Measurements from ENCODE around the gene RFX8. TPM values are rescaled to one million over a fixed set of nuclear protein-coding genes. Genes with fewer than 3 reads are reported as not detected.

RFX8 gene
- polyA plus RNA-seq, 2 of the 4 experiments (the other 2 are of a cell fraction) = not detected

GRCh38 chr2:101517758-101518271, 42.9 kb upstream of the RFX8 start (continued):
- TF ChIP-seq ESRRA (IDR thresholded peaks at IDR 0.05; ENCODE audit: borderline replicate concordance, low read length) (no peak), KDM5A (IDR thresholded peaks at IDR 0.05) (no peak), ATOH8 (CRISPR knock-in tag; IDR thresholded peaks at IDR 0.05; ENCODE audit: low read depth) (no peak), USF2 (IDR thresholded peaks at IDR 0.05) (no peak), JUNB (IDR thresholded peaks at IDR 0.05) (peak; percentile 60), ZC3H11A (IDR thresholded peaks at IDR 0.05) (no peak)

- H3K27ac ChIP-seq = peak overlapping the region; percentile 89 to 93
- peak overlapping the region; percentile 76 for H3K4me2 ChIP-seq
- H3K4me1 ChIP-seq = peaks cover 38% of the 10 kb centered on the region
- DNase-seq (ENCODE audit: low read depth in 1 of 2, low spot score in 1 of 2) (peak; percentile 41 to 93), FAIRE-seq (no peak), ATAC-seq (peak; percentile 94 to 95)
- no peak overlapping the region for H3K4me3 ChIP-seq
- peaks cover 14% of the 10 kb centered on the region for H3K9me3 ChIP-seq
- ChIA-PET CTCF (interaction anchor here (0.9 to 2.4 kb wide), 8 partner anchors 98 to 314 kb away, joined by 3 to 9 read pairs (median 3); partner anchors contain the start of gene CREG2), POLR2A (interaction anchor here (0.6 to 0.9 kb wide), 2 partner anchors 52 kb away, joined by 3 to 4 read pairs; no protein-coding TSS in a partner anchor)
- 15% methylated on average over 8 of the region's 8 CpGs for WGBS (ENCODE audit: missing lambda C conversion rate)
- TF ChIP-seq ELK1 (IDR thresholded peaks at IDR 0.05; ENCODE audit: low read depth, low read length) (no peak), RFX5 (IDR thresholded peaks at IDR 0.05) (no peak), GATA3 (IDR thresholded peaks at IDR 0.05; ENCODE audit: borderline replicate concordance) (peak; percentile 49; the same call in 1 of the 2 replicates), POLR2A (IDR thresholded peaks at IDR 0.05; ENCODE audit: low read length) (no peak), RCOR1 (IDR thresholded peaks at IDR 0.05; ENCODE audit: low read depth, low read length) (no peak), MAFK (IDR thresholded peaks at IDR 0.05; ENCODE audit: partially characterized antibody) (peak; percentile 91), ZSCAN20 (CRISPR knock-in tag; IDR thresholded peaks at IDR 0.05) (no peak), HDAC2 (IDR thresholded peaks at IDR 0.05) (no peak), NPAS2 (CRISPR knock-in tag; IDR thresholded peaks at IDR 0.05; ENCODE audit: borderline replicate concordance) (no peak), CBX8 (IDR thresholded peaks at IDR 0.05) (no peak), KDM1A (IDR thresholded peaks at IDR 0.05; ENCODE audit: low read depth) (0 out of 2 replicates have a peak, but pooled peaks have one; percentile 28), HEYL (CRISPR knock-in tag; IDR thresholded peaks at IDR 0.05) (no peak), RNF2 (IDR thresholded peaks at IDR 0.05; ENCODE audit: borderline replicate concordance, low read depth) (no peak), CBX2 (IDR thresholded peaks at IDR 0.05; ENCODE audit: borderline replicate concordance, low read depth) (no peak), TP53 (CRISPR knock-in tag; IDR thresholded peaks at IDR 0.05) (no peak), MAX (IDR thresholded peaks at IDR 0.05) (no peak; the same call in none of the 2 replicates), SMC3 (IDR thresholded peaks at IDR 0.05) (0 out of 3 replicates have a peak, but pooled peaks have one; percentile 23), NR3C1 (IDR thresholded peaks at IDR 0.05) (no peak), MYC (IDR thresholded peaks at IDR 0.05; ENCODE audit: borderline replicate concordance, low read length) (no peak), JUNB (IDR thresholded peaks at IDR 0.05) (no peak; the same call in 1 of the 2 replicates), MAZ (IDR thresholded peaks at IDR 0.05; ENCODE audit: borderline replicate concordance, low read depth, low read length) (no peak), PHF8 (IDR thresholded peaks at IDR 0.05; ENCODE audit: borderline replicate concordance, low read depth) (no peak), KDM5A (IDR thresholded peaks at IDR 0.05) (no peak), ESRRA (IDR thresholded peaks at IDR 0.05; ENCODE audit: borderline replicate concordance, low read length) (no peak), SREBF2 (IDR thresholded peaks at IDR 0.05) (no peak), E2F6 (IDR thresholded peaks at IDR 0.05; ENCODE audit: borderline replicate concordance, low read depth) (peak; percentile 56; the same call in 1 of the 2 replicates), HES2 (IDR thresholded peaks at IDR 0.05) (no peak), HOXB13 (CRISPR knock-in tag; IDR thresholded peaks at IDR 0.05; ENCODE audit: low read depth) (0 out of 2 replicates have a peak, but pooled peaks have one; percentile 52), HMGXB4 (CRISPR knock-in tag; IDR thresholded peaks at IDR 0.05; ENCODE audit: borderline replicate concordance) (no peak), RARB (CRISPR knock-in tag; IDR thresholded peaks at IDR 0.05) (no peak)
These were observed 42.1 kb upstream of the RFX8 start for GRCh38 chr2:101516823-101517690.
